HL-60 (cell line): ENCODE measurements around the gene TOR2A.

Experiments
- DNase-seq, 2 experiments: peaks; one replicate each; pipeline ENCODE4 v3.0.0-alpha.2; 2010 to 2020; ENCODE audit warnings: low read depth in 1 of 2, low spot score in 1 of 2
- H3K27ac ChIP-seq: fragments of 250-450 bp; sonication (Bioruptor Pico); replicated peaks from 2 replicates; pipeline ENCODE4 v1.5.1; 2020; ENCODE audit warnings: mild to moderate bottlenecking, moderate library complexity
- H3K27me3 ChIP-seq: fragments of 250-450 bp; sonication (Bioruptor Pico); 2 replicates; pipeline ENCODE4 v1.5.1; 2021; ENCODE audit warnings: mild to moderate bottlenecking, moderate library complexity; ENCODE audit not compliant: insufficient read depth, poor library complexity, severe bottlenecking
- H3K4me3 ChIP-seq: replicated peaks from 2 replicates; pipeline ENCODE4 v1.5.1; 2011; ENCODE audit warnings: mild to moderate bottlenecking, control low read depth, low read length; ENCODE audit not compliant: insufficient read depth
- CTCF ChIP-seq: IDR thresholded peaks from one replicate; pipeline ENCODE4 v1.5.1; 2011; ENCODE audit warnings: low read length, control low read depth, inconsistent platforms; ENCODE audit not compliant: insufficient read depth
- GABPA ChIP-seq: IDR thresholded peaks from 2 replicates; pipeline ENCODE4 v1.6.1; 2012; ENCODE audit warnings: low read depth
- POLR2AphosphoS5 ChIP-seq: IDR thresholded peaks from 2 replicates; pipeline ENCODE4 v1.6.1; 2012; ENCODE audit warnings: low read depth
- REST ChIP-seq: IDR thresholded peaks from 2 replicates; pipeline ENCODE4 v1.6.1; 2012; ENCODE audit warnings: low read depth; ENCODE audit not compliant: insufficient replicate concordance
- SPI1 ChIP-seq: IDR thresholded peaks from 2 replicates; pipeline ENCODE4 v1.6.1; 2012; ENCODE audit warnings: low read depth, mild to moderate bottlenecking, borderline replicate concordance

TOR2A gene

GRCh38 chr9:127729522-127730256 lies 5.4 kb downstream of the TOR2A start:
- Histone ChIP-seq H3K27ac (no peak overlapping the region), H3K4me3 (no peak overlapping the region), H3K27me3 (no peaks in the 10 kb centered on the region)
- DNase-seq = no peak
- TF ChIP-seq GABPA (no peak), REST (no peak), POLR2AphosphoS5 (no peak), CTCF (no peak), SPI1 (no peak)

GRCh38 chr9:127728808-127729207 lies 6.3 kb downstream of the TOR2A start:
- no peak overlapping the region for H3K4me3 ChIP-seq
- TF ChIP-seq SPI1 (no peak), CTCF (no peak), POLR2AphosphoS5 (no peak), GABPA (no peak), REST (no peak)
- no peak for DNase-seq
- no peaks in the 10 kb centered on the region for H3K27me3 ChIP-seq
- no peak overlapping the region for H3K27ac ChIP-seq

GRCh38 chr9:127726871-127727270 lies 8.2 kb downstream of the TOR2A start:
- no peak for TF ChIP-seq POLR2AphosphoS5
- no peak for TF ChIP-seq CTCF
- Histone ChIP-seq H3K27ac (no peak overlapping the region), H3K4me3 (no peak overlapping the region), H3K27me3 (no peaks in the 10 kb centered on the region)
- DNase-seq = no peak

- no peak overlapping the region for H3K4me3 ChIP-seq
- H3K27me3 ChIP-seq = no peaks in the 10 kb centered on the region
- H3K27ac ChIP-seq = no peak overlapping the region
- TF ChIP-seq REST = no peak
- TF ChIP-seq SPI1 = no peak
- TF ChIP-seq POLR2AphosphoS5 = no peak
- no peak for TF ChIP-seq GABPA
- no peak for DNase-seq
These were observed 11.1 kb downstream of the TOR2A start for GRCh38 chr9:127724012-127724411.
